Neural cell (in vitro differentiated cells): ENCODE data around the gene LAMB4. TPM values are rescaled to one million over a fixed set of nuclear protein-coding genes. Genes with fewer than 3 reads are reported as not detected.

Experiments used
- H2AFZ ChIP-seq: fragments of 200-600, 300-800 bp; sonication (generic), shearing (Covaris generic); 2 replicates; pipeline ENCODE4 v1.6.0; 2014; ENCODE audit warnings: low read depth, mild to moderate bottlenecking, antibody characterized with exemption, low read length, moderate library complexity
- H3F3A ChIP-seq: fragments of 200-600 bp; shearing (Covaris generic); 2 replicates; pipeline ENCODE4 v1.6.1; 2016; ENCODE audit warnings: mild to moderate bottlenecking, moderate library complexity, mixed read lengths, antibody characterized with exemption, low read length; ENCODE audit not compliant: insufficient read depth, poor library complexity, severe bottlenecking
- H3K27ac ChIP-seq: fragments of 200-600, 300-800 bp; sonication (generic), shearing (Covaris generic); 2 replicates; pipeline ENCODE4 v1.5.1; 2014; ENCODE audit warnings: mild to moderate bottlenecking, low read length, moderate library complexity
- H3K27me3 ChIP-seq: fragments of 300-800, 200-600 bp; sonication (generic), shearing (Covaris generic); 2 replicates; pipeline ENCODE4 v1.6.0; 2014; ENCODE audit warnings: mild to moderate bottlenecking, low read depth, low read length, moderate library complexity; ENCODE audit not compliant: insufficient read depth
- H3K36me3 ChIP-seq: fragments of 300-800, 200-600 bp; sonication (generic), shearing (Covaris generic); 2 replicates; pipeline ENCODE4 v1.5.1; 2014; ENCODE audit warnings: mild to moderate bottlenecking, antibody characterized with exemption, low read length, moderate library complexity; ENCODE audit not compliant: insufficient read depth
- H3K4me2 ChIP-seq: fragments of 300-800, 200-600 bp; sonication (generic), shearing (Covaris generic); 2 replicates; pipeline ENCODE4 v1.6.0; 2014; ENCODE audit warnings: mild to moderate bottlenecking, low read length
- H3K4me3 ChIP-seq: fragments of 300-800, 200-600 bp; sonication (generic), shearing (Covaris generic); 2 replicates; pipeline ENCODE4 v1.5.1; 2014; ENCODE audit warnings: mild to moderate bottlenecking, low read length, moderate library complexity
- H3K79me2 ChIP-seq: fragments of 200-600 bp; shearing (Covaris generic); replicated peaks from 2 replicates; pipeline ENCODE4 v1.6.0; 2014; ENCODE audit warnings: mild to moderate bottlenecking, low read length, moderate library complexity; ENCODE audit not compliant: insufficient read depth
- H3K9ac ChIP-seq: fragments of 300-800, 200-600 bp; sonication (generic), shearing (Covaris generic); 2 replicates; pipeline ENCODE4 v1.6.1; 2016; ENCODE audit warnings: mild to moderate bottlenecking, low read length, mixed read lengths
- H3K9me2 ChIP-seq: fragments of 200-600 bp; shearing (Covaris generic); 2 replicates; pipeline ENCODE4 v1.6.1; 2016; ENCODE audit warnings: mild to moderate bottlenecking, low read length, mixed read lengths; ENCODE audit not compliant: insufficient read depth
- H3K9me3 ChIP-seq: fragments of 200-600, 300-800 bp; sonication (generic), shearing (Covaris generic); 2 replicates; pipeline ENCODE4 v1.6.1; 2016; ENCODE audit warnings: mild to moderate bottlenecking, mixed run types, low read length, moderate library complexity, mixed read lengths
- H4K20me1 ChIP-seq: fragments of 200-600 bp; shearing (Covaris generic); 2 replicates; pipeline ENCODE4 v1.6.1; 2016; ENCODE audit warnings: mild to moderate bottlenecking, mixed run types; ENCODE audit not compliant: insufficient read depth
- EP300 ChIP-seq: fragments of 450-650 bp; conservative IDR thresholded peaks from 2 replicates; pipeline ENCODE4 v1.6.1; 2014; ENCODE audit warnings: antibody characterized with exemption, mild to moderate bottlenecking, moderate library complexity; ENCODE audit not compliant: poor library complexity, severe bottlenecking
- EZH2 ChIP-seq: fragments of 200-600, 300-800 bp; shearing (Covaris generic), sonication (generic); IDR thresholded peaks from 2 replicates; pipeline ENCODE4 v1.6.1; 2014; ENCODE audit warnings: antibody characterized with exemption, low read length, borderline replicate concordance, mild to moderate bottlenecking; ENCODE audit not compliant: insufficient read depth, poor library complexity, severe bottlenecking
- MXI1 ChIP-seq: fragments of 450-650 bp; conservative IDR thresholded peaks from 2 replicates; pipeline ENCODE4 v1.6.1; 2014; ENCODE audit warnings: antibody characterized with exemption, mild to moderate bottlenecking; ENCODE audit not compliant: poor library complexity, severe bottlenecking
- POLR2AphosphoS5 ChIP-seq: IDR thresholded peaks from 2 replicates; pipeline ENCODE4 v1.6.1; 2012
- RAD21 ChIP-seq: fragments of 450-650 bp; conservative IDR thresholded peaks from 2 replicates; pipeline ENCODE4 v1.6.1; 2014; ENCODE audit warnings: antibody characterized with exemption, mild to moderate bottlenecking, moderate library complexity
- REST ChIP-seq: IDR thresholded peaks from 2 replicates; pipeline ENCODE4 v1.6.1; 2012; ENCODE audit warnings: borderline replicate concordance
- SMC3 ChIP-seq: fragments of 450-650 bp; conservative IDR thresholded peaks from 2 replicates; pipeline ENCODE4 v1.6.1; 2014; ENCODE audit warnings: antibody characterized with exemption, mild to moderate bottlenecking, moderate library complexity; ENCODE audit not compliant: poor library complexity
- TAF1 ChIP-seq: IDR thresholded peaks from 2 replicates; pipeline ENCODE4 v1.6.1; 2012; ENCODE audit warnings: low read depth
- polyA plus RNA-seq: library from polyadenylated mRNA; depleted of rRNA; stranded (reverse); fragments of >200 nt; gene quantifications from 2 replicates; pipeline ENCODE4 v1.2.3, GENCODE V29; 2014
- TF ChIP-seq, protein P1 (sequence below): fragments of 450-650 bp; IDR thresholded peaks from 2 replicates; pipeline ENCODE4 v1.5.1; 2014; ENCODE audit warnings: antibody characterized with exemption, mild to moderate bottlenecking, moderate library complexity; ENCODE audit not compliant: poor library complexity, severe bottlenecking

The LAMB4 gene
- polyA plus RNA-seq, 1 donor from 2014 or later = 0.16 TPM

GRCh38 chr7:108134486-108134885 is 4.3 kb upstream of the LAMB4 start:
- no peaks in the 10 kb centered on the region for H4K20me1 ChIP-seq
- no peaks in the 10 kb centered on the region for H3F3A ChIP-seq
- H3K9me3 ChIP-seq = no peaks in the 10 kb centered on the region
- no peaks in the 10 kb centered on the region for H3K36me3 ChIP-seq
- H3K79me2 ChIP-seq = no peaks in the 10 kb centered on the region
- no peak overlapping the region for H2AFZ ChIP-seq
- H3K4me3 ChIP-seq = no peak overlapping the region
- no peak overlapping the region for H3K4me2 ChIP-seq
- no peak overlapping the region for H3K27ac ChIP-seq
- TF ChIP-seq MXI1 = no peak
- TF ChIP-seq EP300 = no peak
- no peak for TF ChIP-seq RAD21
- TF ChIP-seq EZH2 = no peak
- TF ChIP-seq, protein P1, sequence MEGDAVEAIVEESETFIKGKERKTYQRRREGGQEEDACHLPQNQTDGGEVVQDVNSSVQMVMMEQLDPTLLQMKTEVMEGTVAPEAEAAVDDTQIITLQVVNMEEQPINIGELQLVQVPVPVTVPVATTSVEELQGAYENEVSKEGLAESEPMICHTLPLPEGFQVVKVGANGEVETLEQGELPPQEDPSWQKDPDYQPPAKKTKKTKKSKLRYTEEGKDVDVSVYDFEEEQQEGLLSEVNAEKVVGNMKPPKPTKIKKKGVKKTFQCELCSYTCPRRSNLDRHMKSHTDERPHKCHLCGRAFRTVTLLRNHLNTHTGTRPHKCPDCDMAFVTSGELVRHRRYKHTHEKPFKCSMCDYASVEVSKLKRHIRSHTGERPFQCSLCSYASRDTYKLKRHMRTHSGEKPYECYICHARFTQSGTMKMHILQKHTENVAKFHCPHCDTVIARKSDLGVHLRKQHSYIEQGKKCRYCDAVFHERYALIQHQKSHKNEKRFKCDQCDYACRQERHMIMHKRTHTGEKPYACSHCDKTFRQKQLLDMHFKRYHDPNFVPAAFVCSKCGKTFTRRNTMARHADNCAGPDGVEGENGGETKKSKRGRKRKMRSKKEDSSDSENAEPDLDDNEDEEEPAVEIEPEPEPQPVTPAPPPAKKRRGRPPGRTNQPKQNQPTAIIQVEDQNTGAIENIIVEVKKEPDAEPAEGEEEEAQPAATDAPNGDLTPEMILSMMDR = no peak
- TF ChIP-seq REST = no peak
- TF ChIP-seq TAF1 = no peak
- TF ChIP-seq POLR2AphosphoS5 = no peak
- no peak for TF ChIP-seq SMC3
- no peak overlapping the region for H3K9ac ChIP-seq
- H3K27me3 ChIP-seq = no peaks in the 10 kb centered on the region
- H3K9me2 ChIP-seq = no peaks in the 10 kb centered on the region

- no peak overlapping the region for H3K9ac ChIP-seq
- no peaks in the 10 kb centered on the region for H3F3A ChIP-seq
- no peaks in the 10 kb centered on the region for H3K36me3 ChIP-seq
- H3K9me3 ChIP-seq = no peaks in the 10 kb centered on the region
- H3K27me3 ChIP-seq = no peaks in the 10 kb centered on the region
- no peaks in the 10 kb centered on the region for H4K20me1 ChIP-seq
- H3K27ac ChIP-seq = no peak overlapping the region
- H3K9me2 ChIP-seq = no peaks in the 10 kb centered on the region
- no peak overlapping the region for H2AFZ ChIP-seq
- no peaks in the 10 kb centered on the region for H3K79me2 ChIP-seq
- no peak overlapping the region for H3K4me3 ChIP-seq
- no peak overlapping the region for H3K4me2 ChIP-seq
- TF ChIP-seq POLR2AphosphoS5 (no peak), RAD21 (no peak), EP300 (no peak), SMC3 (no peak), TAF1 (no peak), MXI1 (no peak), REST (no peak), EZH2 (no peak)
- TF ChIP-seq, protein P1 = no peak
Observed at GRCh38 chr7:108132551-108133265, 2.5 kb upstream of the LAMB4 start.
